ENCODE results near the gene LRRC3C.
"Not testable (repeated sequence)": the region's sequence is repeated elsewhere in the genome, so short reads cannot be mapped to it uniquely, and the experiment has no call there.

DNA sequence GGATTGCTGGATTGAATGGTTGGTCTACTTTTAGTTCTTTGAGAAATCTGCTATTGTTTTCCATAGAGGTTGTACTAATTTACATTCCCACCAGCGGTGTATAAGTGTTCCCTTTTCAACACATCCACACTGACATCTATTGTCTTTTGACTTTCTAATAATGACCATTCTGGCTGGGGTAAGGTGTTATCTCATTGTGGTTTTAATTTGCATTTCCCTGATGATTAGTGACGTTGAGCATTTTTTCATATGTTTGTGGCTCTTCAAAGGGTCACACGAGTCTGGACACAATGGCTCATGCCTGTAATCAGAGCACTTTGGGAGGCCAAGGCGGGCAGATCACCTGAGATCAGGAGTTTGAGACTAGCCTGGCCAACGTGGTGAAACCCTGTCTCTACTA, 41.4 kb upstream of the LRRC3C start:
- not testable (repeated sequence) for TF ChIP-seq POLR2AphosphoS5 (IDR thresholded peaks at IDR 0.05; ENCODE audit: borderline replicate concordance, low read depth, low read length); EZH2 (IDR thresholded peaks at IDR 0.05)

Measured in SK-N-MC (cell line).